NCI-H510A (cell line): ENCODE data around the gene YDJC.
"Not testable (repeated sequence)": the region's sequence is repeated elsewhere in the genome, so short reads cannot be mapped to it uniquely, and the experiment has no call there.

Experiments
- DNase-seq: peaks from one replicate; lab custom pipeline; 2025; lab: John Stamatoyannopoulos, UW

YDJC gene

GRCh38 chr22:21651521-21652009 is 21.7 kb upstream of the YDJC start:
- no peak for DNase-seq

GRCh38 chr22:21650823-21651520 is 21.1 kb upstream of the YDJC start:
- DNase-seq: no peak

- DNase-seq: no peak
Measured at GRCh38 chr22:21650280-21650679, 20.5 kb upstream of the YDJC start.

DNA sequence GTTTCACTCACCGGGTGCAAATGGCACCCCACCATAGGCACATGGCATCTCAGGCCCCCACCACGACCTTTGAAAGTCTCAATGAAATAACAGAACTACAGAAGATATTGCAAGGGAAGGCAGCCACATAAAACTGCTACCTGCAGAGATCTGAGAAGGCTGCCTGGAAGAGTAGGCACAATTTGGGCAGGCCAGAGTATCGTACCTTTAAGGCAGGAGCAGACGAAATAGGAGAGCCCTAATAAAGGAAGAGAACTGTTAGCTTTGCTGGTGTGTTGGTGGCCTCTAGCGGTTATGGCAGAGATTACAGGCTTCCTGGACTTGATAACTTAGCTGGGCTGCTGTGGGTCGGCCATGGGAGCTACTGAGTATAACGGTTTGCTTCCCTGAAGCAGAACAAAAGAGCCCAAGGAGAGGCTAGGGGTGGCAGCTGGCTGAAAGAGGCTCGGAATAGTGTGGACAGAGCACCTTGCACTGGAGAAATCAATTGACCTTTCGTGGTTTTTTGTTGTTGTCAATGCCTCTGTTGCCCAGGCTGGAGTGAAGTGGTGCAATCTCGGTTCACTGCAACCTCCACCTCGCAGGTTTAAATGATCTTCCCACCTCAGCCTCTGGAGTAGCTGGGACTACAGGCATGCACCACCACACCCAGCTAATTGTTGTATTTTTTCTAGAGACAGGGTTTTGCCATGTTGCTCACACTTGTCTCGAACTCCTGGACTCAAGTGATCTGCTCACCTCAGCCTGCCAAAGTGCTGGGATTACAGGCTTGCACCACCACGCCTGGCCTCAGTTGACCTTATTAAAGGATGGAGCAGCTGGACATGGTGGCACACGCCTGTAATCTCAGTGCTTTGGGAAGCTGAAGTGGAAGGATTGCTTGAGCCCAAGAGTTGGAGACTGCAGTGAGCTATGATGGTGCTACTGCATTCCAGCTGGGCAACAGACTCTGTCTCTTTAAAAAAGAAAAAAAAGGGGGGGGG is 17.1 kb upstream of the YDJC start:
- no peak for DNase-seq

DNA sequence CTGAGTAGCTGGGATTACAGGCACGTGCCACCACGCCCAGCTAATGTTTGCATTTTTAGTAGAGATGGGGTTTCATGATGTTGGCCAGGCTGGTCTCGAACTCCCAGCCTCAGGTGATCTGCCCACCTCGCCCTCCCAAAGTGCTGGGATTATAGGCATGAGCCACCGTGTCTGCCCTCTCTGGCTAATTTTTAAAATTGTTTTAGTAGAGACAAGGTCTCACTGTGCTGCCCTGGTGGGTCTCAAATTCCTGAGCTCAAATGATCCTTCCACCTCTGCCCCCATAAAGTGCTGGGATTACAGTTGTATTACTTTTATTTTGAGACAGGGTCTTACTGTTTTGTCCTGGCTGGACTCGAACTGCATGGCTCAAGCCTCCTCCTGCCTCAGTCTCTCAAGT is 15.7 kb upstream of the YDJC start:
- DNase-seq: not testable (repeated sequence)

GRCh38 chr22:21643533-21644357 is 13.9 kb upstream of the YDJC start:
- no peak for DNase-seq

GRCh38 chr22:21642584-21643448 is 13.0 kb upstream of the YDJC start:
- no peak for DNase-seq

GRCh38 chr22:21641789-21642583 is 12.2 kb upstream of the YDJC start, which contains the start of gene SDF2L1:
SDF2L1 (plus strand) TSS chr22:21642302; CDS start chr22:21642337, 35 bp downstream.
- peak; percentile 84 for DNase-seq

- no peak for DNase-seq
Measured at GRCh38 chr22:21641417-21641788, 11.6 kb upstream of the YDJC start.

GRCh38 chr22:21640810-21641209 is 11.0 kb upstream of the YDJC start:
- DNase-seq: no peak

DNA sequence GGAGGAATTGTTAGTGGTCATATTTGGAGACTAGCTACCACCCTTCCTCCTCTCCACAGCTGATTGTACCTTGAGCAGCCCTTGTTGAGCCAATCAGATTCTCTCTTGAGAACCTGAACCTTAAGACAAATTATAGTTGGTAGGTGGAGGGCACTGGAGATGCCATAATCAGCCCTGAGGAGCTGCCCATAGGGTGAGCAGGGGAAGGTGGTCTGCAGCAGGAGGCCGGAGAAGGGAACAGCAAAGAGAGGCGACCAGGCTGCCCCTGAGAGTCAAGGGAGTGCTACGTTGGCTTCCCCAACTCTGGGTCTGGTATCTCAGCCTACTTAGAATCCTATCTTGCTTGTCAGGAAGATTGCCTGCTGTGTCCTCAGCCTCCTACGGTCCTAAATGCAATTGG is 9.5 kb upstream of the YDJC start:
- DNase-seq: no peak

DNA sequence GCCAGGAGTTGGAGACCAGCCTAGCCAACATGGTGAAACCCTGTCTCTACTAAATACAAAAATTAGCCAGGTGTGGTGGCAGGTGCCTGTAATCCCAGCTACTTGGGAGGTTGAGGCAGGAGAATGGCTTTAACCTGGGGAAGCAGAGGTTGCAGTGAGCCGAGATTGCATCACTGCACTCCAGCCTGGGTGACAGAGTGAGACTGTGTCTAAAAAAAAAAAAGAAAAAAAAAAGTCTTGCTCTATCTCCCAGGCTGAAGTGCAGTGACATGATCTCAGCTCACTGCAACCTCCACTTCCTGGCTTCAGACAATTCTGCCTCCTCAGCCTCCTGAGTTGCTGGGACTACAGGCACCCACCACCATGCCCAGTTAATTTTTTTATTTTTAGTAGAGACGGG is 7.6 kb upstream of the YDJC start:
- DNase-seq: not testable (repeated sequence)

- DNase-seq: no peak
Measured at GRCh38 chr22:21636629-21637218, 6.9 kb upstream of the YDJC start.

- no peak for DNase-seq
Measured at GRCh38 chr22:21635771-21636510, 6.1 kb upstream of the YDJC start.

DNA sequence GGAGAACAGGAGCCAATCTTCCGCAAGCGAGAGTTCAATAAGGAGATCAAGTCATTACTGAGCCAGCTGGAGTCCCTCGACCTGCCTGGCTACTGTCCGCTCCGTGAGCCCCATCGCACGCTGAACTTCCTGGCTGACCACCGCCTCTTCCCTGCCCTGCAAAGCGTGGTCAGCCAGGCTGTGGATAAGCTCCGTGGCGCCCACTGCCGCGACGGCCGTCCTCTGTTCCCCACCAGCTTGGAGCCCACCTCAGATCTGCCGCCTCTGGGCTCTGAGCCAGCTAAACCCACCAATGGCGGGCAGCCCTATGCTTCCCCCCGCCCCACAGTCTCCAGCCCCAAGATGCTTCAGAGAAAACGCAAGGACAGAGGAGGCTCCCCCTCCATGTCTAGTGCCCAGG is 5.0 kb upstream of the YDJC start:
- DNase-seq: no peak

GRCh38 chr22:21634081-21634480 is 4.3 kb upstream of the YDJC start:
- DNase-seq: no peak

DNA sequence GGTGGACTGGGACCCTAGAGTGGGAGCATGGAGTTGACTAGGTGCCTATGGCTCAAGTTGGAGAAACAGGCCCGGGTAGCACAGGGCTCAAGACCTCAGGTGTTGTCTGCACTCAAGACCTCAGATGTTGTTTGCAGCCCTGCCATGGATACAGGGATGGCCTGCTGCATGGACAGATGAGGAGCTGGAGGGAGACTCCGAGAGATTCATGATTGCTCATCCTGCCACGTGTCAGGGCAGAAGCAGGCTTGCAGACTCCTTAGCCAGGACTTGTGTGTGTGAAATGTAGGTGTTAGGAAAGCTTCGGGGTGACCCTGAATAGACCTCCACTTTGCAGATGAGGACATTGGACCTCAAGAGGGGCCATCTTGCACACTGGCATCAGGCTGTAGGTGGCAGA is 3.7 kb upstream of the YDJC start:
- no peak for DNase-seq

GRCh38 chr22:21632931-21633330 is 3.1 kb upstream of the YDJC start:
- DNase-seq: no peak

DNA sequence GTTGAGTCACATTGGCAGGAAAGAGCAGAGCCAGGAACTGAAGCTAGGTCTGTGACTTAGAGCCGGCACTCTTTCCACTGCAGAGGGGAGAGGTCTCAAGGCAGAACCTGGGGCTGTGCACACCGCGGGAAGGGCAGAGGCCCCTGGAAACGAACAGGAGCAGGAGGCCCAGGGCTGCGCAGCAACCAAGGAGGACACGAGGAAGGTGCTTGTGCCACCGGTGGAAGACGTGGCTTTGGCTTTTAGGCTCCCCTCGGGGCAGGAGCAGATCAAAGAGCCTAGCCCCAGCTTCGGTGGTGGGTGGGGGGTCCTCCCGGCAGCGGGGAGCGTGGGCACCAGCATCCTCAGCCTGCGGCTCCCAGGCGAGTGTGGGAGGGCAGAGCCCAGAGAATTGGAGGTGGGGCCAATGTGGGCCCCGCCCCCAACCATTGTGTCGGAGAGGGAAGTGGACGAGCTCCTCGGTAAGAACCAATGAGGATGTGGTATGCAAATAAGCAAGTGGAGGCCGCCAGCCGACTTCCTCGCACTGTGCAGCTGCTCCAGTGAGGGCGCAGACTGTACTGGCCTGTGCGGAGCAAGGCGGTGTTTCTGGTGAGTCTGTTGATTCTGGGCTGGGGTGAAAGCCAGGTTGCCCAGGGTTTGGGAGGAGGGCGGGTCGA is 2.5 kb upstream of the YDJC start, which contains the start of gene CCDC116:
TSS of gene CCDC116 (plus strand) at position 524 of the 659 bp plus-strand sequence. CDS start 422 bp downstream, outside the sequence.
- no peak for DNase-seq
